Measurements from ENCODE around the gene MFAP3L. TPM values are rescaled to one million over a fixed set of nuclear protein-coding genes. Genes with fewer than 3 reads are reported as not detected.

Gene MFAP3L
- total RNA-seq, 4 donors from 2014 or later: 5.4 to 10.6 (median 8.4) TPM

- Histone ChIP-seq H3K9me3 (no peaks in the 10 kb centered on the region), H3K27ac (no peak overlapping the region), H3K27me3 (no peaks in the 10 kb centered on the region), H3K4me1 (no peaks in the 10 kb centered on the region), H3K36me3 (no peaks in the 10 kb centered on the region), H3K4me3 (replicated peaks in 1 of 3) (no peak overlapping the region)
- no peak for DNase-seq
- WGBS, 2 donors: 68 to 71% methylated on average over 3 of the region's 3 CpGs
- TF ChIP-seq CTCF (IDR thresholded peaks at IDR 0.05) (no peak), POLR2A (IDR thresholded peaks at IDR 0.05) (no peak)
- intact Hi-C loops (cut with DNase I): no loop called here
Measured at GRCh38 chr4:169984173-169984572, 42.0 kb downstream of the MFAP3L start.

GRCh38 chr4:169976951-169977350, 49.2 kb downstream of the MFAP3L start:
- H3K27me3 ChIP-seq: no peaks in the 10 kb centered on the region
- WGBS, 2 donors: 75 to 76% methylated on average over 1 of the region's 1 CpG
- no peaks in the 10 kb centered on the region for H3K4me1 ChIP-seq
- H3K36me3 ChIP-seq: no peaks in the 10 kb centered on the region
- no peak overlapping the region for H3K4me3 ChIP-seq (replicated peaks in 1 of 3)
- no peaks in the 10 kb centered on the region for H3K9me3 ChIP-seq
- DNase-seq: no peak
- no peak overlapping the region for H3K27ac ChIP-seq
- intact Hi-C loops (cut with DNase I): no loop called here
- TF ChIP-seq CTCF (IDR thresholded peaks at IDR 0.05) (no peak), POLR2A (IDR thresholded peaks at IDR 0.05) (no peak)

- Histone ChIP-seq H3K27ac (no peak overlapping the region), H3K36me3 (no peaks in the 10 kb centered on the region), H3K4me1 (no peaks in the 10 kb centered on the region), H3K9me3 (no peaks in the 10 kb centered on the region), H3K4me3 (replicated peaks in 1 of 3) (no peak overlapping the region), H3K27me3 (no peaks in the 10 kb centered on the region)
- 82% methylated on average over 13 to 14 of the region's 14 CpGs for WGBS, 2 donors
- TF ChIP-seq POLR2A (IDR thresholded peaks at IDR 0.05) (no peak), CTCF (IDR thresholded peaks at IDR 0.05) (no peak)
- DNase-seq: no peak
- intact Hi-C loops (cut with DNase I): no loop called here
Measured at GRCh38 chr4:169975838-169976796, 50.1 kb downstream of the MFAP3L start.

GRCh38 chr4:169975131-169975837, 50.9 kb downstream of the MFAP3L start:
- H3K4me3 ChIP-seq (replicated peaks in 1 of 3): no peak overlapping the region
- 84 to 88% methylated on average over 6 of the region's 6 CpGs for WGBS, 2 donors
- H3K36me3 ChIP-seq: no peaks in the 10 kb centered on the region
- no peak overlapping the region for H3K27ac ChIP-seq
- DNase-seq: no peak
- H3K9me3 ChIP-seq: no peaks in the 10 kb centered on the region
- H3K4me1 ChIP-seq: no peaks in the 10 kb centered on the region
- TF ChIP-seq POLR2A (IDR thresholded peaks at IDR 0.05): no peak
- no peak for TF ChIP-seq CTCF (IDR thresholded peaks at IDR 0.05)
- no peaks in the 10 kb centered on the region for H3K27me3 ChIP-seq
- intact Hi-C loops (cut with DNase I): no loop called here

Measured in thyroid gland (tissue), 4 donors.